Activated naive CD8-positive, alpha-beta T cell treated with anti-CD3 and anti-CD28 coated beads, Interleukin-2, amount 50 U/mL, for 16 hours (primary cell): ENCODE data around the gene APAF1.
A peak's percentile ranks its signal among the peaks of the same experiment; 100 is the strongest.
"Not testable (repeated sequence)": the region's sequence is repeated elsewhere in the genome, so short reads cannot be mapped to it uniquely, and the experiment has no call there.

Source experiments
- DNase-seq: peaks from one replicate; pipeline ENCODE4 v3.0.0-alpha.2; 2020; ENCODE audit warnings: low read depth, low spot score

Gene APAF1

DNA sequence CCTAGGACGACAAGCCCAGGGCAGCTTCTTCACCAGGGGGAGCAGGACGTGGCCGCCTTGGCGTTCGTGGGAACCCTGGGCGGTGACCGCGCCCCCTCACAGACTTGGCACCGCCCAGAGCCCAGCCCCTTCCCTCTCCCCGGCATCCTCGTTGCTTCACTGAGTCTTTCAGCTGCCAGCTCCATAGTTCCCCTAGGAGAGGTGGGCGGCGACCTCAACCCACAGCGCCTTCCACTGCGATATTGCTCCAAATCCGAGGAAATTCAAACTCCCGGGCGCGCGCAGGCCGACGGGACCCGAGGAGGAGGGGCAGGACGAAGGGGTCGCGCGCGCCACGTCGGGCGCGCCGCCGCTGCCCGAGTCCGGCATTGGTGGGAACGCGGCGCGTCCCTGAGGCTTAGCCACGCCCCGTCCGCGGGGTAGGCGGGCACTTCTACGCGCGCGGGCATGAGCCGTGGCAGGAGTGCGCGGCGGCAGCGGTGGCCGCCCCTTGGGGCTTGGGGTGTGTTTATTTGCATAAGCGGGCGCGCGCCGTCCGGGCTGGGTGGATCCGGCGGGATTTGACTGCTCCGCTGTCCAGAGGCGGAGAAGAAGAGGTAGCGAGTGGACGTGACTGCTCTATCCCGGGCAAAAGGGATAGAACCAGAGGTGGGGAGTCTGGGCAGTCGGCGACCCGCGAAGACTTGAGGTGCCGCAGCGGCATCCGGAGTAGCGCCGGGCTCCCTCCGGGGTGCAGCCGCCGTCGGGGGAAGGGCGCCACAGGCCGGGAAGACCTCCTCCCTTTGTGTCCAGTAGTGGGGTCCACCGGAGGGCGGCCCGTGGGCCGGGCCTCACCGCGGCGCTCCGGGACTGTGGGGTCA, at the start of gene APAF1, which contains the start of gene IKBIP:
Gene APAF1 (plus strand): TSS at position 579 of the 860 bp plus-strand sequence. CDS start 3,070 bp downstream, outside the sequence.
Gene IKBIP (minus strand): TSS at position 77 of the 860 bp plus-strand sequence. CDS start 87 bp downstream, outside the sequence.
- peak; percentile 90 for DNase-seq

DNA sequence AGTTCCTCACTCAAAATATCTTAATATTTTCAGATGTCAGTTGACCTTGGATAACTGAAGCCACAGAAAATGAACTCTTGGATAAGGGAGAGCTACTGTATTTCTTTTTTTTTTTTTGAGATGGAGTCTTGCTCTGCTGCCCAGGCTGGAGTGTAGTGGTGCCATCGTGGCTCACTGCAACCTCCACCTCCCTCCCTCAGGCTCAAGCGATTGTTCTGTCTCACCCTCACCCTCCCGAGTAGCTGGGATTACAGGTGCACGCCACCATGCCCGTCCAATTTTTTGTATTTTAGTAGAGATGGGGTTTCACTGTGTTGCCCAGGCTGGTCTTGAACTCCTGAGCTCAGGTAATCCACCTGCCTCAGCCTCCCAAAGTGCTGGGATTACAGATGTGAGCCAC, 47.8 kb upstream of the APAF1 start:
- not testable (repeated sequence) for DNase-seq

DNA sequence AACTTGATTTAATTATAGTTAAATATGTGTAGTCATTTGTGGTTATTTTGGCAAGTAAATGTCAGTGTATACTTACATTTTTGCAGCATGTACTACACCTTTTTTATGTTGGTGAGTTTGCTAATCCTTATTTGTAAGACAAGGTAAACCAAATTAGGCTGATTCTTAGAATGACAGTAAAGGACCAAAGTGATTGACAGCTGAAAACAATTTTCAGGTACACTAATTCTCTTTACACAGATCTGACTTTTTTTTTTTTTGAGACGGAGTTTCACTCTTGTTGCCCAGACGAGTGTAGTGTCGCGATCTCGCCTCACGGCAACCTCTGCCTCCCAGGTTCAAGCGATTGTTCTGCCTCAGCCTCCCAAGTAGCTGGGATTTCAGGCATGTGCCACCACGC, 43.2 kb upstream of the APAF1 start:
- no peak for DNase-seq

DNA sequence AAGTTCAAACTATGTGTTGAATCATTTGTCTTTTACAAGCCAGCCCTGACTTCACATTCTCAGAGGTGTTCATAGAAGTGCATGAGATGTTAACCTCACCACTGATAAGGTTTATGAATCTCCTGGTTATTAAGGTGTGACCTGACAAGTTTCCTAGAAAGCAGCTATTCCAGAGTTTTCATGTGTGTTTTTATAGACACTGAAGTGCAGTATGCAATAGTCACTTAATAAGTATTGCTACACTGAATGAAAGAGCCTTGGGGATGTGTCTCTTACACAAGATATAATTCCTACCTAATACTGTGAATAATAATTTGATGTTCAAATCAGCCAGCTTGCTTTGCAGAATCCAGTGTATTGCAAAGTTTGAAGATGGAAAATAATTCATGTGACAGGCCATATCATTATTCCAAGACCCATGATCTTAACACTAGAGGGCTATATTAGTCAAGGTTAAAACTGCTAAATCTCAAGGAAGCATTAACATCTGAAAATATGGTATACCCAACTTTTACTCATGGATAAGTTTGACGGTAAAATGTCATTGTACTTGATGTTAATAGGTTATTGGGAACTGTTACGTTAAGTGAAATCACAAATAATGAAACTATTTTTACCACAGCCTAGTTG, 38.6 kb upstream of the APAF1 start:
- DNase-seq = no peak

GRCh38 chr12:98610596-98610995, 34.5 kb upstream of the APAF1 start:
- DNase-seq = no peak

DNA sequence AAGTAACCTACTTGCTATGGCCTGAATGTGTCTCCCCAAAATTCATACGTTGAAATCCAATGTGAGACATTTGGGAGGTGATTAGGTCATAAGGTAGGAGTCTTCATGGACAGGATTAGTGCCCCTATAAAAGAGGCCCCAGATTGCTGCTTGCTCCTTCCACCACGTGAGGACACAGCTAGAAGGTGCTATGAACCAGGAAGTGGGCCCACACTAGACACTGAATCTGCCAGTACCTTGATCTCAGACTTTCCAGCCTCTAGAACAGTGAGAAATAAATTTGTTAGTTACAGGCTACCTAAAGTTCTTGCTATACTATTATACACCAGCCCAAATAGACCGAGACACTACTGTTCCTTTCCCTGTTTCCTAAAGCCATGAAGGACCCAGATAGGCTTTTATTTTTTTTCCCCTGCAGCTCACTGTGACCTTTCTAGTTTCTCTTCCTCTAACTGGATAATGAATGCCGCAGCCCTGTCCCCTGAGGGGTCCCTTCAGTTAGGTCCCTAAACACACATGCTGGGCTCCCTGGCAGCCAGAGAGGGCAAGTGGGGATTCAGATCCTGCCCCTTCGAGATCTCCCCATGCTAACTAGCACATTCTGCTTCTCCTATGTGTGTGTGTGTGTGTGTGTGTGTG, 32.3 kb upstream of the APAF1 start:
- no peak for DNase-seq

DNA sequence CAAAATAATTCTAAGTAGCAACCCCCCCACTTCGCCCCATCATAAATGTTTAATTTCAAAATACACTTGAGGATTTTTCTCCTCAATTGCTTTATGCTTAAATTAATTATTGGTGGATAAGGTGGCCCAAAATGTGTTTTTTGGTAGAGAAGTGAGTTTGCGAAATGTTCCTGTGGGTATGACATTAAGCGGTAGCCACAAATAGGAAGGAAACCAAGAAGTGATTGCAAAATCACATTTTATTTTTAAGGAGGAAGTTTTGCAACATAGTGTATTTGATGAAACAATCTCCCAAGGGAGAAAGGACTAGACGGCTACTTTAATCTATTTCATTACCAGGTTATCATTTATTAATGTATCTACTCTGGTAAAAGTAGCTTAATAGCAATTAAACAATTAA, 26.1 kb upstream of the APAF1 start:
- DNase-seq = no peak

GRCh38 chr12:98635657-98636323, 9.3 kb upstream of the APAF1 start:
- DNase-seq = no peak

GRCh38 chr12:98637068-98637467, 8.0 kb upstream of the APAF1 start:
- no peak for DNase-seq

DNA sequence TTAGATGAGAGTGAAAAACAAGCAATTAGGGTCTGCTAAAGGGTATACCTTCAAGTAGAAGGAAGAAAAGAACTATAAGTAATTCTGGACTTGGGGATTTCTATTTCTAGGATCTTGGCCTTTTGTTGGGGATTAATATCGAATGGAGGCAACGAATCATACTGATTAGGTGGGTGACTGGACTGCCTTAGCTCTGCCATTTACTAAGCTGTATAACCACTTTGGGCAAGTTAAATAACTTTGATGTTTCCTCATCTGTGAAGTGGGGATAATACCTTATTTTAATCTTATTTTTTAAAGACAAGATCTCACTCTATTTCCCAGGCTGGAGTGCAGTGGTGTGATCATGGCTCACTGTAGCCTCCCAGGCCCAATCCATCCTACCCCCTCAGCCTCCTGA, 7.1 kb upstream of the APAF1 start:
- DNase-seq = no peak

GRCh38 chr12:98639491-98639890, 5.6 kb upstream of the APAF1 start:
- no peak for DNase-seq

DNA sequence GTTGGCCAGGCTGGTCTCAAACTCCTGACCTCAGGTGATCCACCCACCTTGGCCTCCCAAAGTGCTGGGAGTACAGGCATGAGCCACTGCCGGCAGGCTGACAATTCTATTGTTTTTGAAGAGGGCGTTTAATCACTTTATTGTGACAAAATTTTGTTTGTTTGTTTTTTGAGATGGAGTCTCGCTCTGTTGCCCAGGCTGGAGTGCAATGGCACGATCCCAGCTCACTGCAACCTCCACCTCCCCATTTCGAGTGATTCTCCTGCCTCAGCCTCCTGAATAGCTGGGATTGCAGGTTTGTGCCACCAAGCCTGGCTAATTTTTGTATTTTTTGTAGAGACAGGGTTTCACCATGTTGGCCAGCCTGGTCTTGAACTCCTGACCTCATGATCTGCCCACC, 2.3 kb upstream of the APAF1 start:
- DNase-seq = not testable (repeated sequence)

DNA sequence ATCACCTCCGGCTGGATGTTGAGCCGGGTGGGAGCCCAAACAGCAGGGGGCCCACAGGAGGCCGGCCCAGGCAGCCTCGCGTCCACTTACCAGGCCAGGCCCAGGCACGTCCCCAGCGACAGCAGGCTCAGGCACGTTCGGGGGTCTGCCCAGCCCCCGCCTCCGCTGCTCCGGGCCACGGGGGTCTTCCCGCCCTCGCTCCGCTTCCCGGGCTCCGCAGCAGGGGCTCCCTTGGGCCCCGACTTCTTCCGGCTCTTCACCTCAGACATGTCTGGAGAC, 718 bp upstream of the APAF1 start:
- no peak for DNase-seq

DNA sequence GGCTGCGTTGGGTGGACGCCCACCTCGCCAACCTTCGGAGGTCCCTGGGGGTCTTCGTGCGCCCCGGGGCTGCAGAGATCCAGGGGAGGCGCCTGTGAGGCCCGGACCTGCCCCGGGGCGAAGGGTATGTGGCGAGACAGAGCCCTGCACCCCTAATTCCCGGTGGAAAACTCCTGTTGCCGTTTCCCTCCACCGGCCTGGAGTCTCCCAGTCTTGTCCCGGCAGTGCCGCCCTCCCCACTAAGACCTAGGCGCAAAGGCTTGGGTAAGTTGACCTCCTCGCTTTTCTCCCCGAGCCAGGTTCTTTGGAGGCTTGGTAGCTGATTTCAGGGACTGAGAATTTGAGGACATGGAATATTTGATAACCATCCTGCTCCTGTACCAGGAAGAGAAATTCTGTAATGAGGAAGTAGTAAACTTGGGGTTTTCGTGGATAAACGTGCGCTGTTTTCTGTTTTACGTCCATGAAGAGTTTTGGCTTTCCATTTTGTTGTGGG, 530 bp downstream of the APAF1 start:
- DNase-seq = no peak

- DNase-seq = no peak
Observed at GRCh38 chr12:98646294-98647090, 1.4 kb downstream of the APAF1 start.

DNA sequence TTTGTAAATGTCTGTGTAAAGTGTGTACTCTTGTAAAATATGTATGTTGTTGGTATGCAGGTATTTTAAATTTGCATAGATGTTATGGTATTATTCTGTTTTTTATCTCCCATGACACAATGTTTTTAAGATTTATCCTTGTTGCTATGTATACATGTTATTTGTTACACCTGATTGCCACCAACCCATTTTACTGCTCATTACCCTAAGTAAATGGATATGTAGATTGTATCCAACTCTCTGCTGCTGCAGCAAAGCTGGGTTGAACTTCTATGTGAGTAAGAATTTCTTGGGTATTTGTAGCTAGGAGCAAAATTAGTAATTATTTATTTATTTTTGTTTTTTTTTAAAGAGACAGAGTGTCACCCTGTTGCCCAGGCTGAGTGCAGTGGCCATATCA, 6.2 kb downstream of the APAF1 start:
- no peak for DNase-seq

DNA sequence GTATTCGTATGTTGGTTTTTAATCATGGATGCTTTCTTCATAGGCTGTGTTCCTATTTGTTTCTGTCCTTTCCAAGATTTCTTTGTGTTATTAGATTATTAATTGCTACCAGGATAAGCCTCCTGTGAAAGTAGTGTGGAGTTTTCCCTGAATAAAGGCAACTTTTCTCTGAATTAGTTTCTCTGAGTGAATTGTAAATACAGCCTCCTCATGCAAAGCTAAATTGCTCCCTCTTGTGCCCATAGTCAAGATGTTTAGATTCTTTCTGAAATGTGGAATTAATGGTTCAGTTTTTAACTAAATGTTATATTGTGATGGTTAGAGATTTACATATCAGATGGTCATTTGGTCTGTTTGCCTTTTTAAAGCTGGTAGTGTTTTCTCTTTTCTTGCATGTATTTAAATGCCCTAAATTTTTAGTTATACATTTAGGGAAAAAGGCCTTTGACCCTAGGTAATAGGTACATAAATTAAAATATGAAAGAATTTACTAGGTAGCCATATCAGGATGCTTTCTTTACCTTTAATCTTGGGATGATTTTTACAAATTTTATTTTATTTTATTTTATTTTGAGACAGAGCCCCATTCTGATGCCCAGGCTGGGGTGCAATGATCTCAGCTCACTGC, 8.9 kb downstream of the APAF1 start:
- no peak for DNase-seq

DNA sequence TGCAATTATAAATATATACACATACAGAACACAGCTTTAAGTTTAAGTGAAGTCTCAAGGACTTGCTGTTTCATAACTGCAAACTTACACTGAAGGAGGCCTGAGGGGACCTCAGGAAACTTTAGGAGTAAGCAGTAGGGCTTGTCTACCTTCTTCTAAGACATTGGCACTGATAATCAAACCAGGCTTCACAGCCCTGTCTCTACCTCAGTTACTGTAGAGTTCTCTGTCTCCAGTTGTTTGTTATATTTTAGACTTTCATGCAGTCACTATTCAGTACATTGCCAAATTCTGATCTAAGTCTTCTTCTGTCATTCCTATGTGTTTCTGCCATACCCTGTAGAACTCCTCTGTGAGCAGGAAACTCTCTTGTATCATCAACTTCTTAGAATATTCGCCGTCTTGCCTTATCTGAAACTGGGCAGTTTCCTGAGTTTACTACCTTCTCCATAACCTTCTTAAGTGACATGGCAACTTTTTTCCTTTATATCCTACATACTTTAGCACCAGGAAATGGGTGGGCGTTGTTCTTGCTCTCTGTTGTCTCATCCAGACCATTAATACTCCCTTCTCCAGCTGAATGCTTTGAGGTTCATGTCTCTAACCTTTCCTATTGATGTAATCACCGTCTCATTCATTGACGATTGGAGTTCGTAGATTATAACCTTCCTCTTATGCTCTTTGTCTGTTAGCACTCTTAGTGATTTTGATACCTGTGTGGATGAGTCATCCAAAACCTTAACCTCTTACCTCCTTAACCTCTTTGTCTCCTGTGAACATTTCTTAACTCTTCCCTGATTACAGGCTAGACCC, 11.4 kb downstream of the APAF1 start:
- DNase-seq = no peak

GRCh38 chr12:98660521-98660920, 15.4 kb downstream of the APAF1 start:
- no peak for DNase-seq

DNA sequence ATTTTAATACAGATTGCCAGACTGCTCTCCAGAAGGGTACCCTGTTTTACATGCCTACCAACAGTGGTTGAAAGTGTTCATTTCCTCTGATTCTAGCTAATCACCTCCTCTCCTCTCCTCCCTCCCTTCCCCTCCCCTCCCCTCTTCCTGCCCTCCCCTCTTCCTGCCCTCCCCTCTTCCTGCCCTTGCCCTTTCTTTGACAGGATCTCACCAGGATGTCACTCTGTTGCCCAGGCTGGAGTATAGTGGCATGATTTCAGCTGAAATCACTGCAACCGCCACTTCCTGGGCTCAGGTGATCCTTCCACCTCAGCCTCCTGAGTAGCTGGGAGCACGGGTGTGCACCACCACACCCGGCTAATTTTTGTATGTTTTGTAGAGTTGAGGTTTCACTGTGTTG, 24.7 kb downstream of the APAF1 start:
- DNase-seq = no peak
